ENCODE measurements around the gene CLDN16. TPM values are rescaled to one million over a fixed set of nuclear protein-coding genes. Genes with fewer than 3 reads are reported as not detected.

CLDN16 gene
- total and polyA plus RNA-seq, 4 donors: not detected

GRCh38 chr3:190424478-190425439, 36.8 kb downstream of the CLDN16 start:
- Histone ChIP-seq H3K9me3 (ENCODE audit: control insufficient read depth, low read length) (no peaks in the 10 kb centered on the region), H3K4me1 (ENCODE audit: control insufficient read depth in 1 of 2, insufficient read depth in 2 of 2, low read length in 2 of 2) (no peaks in the 10 kb centered on the region), H3K27me3 (ENCODE audit: control insufficient read depth in 1 of 2, insufficient read depth in 2 of 2, low read length in 1 of 2) (no peaks in the 10 kb centered on the region), H3K4me3 (ENCODE audit: low read length in 2 of 2) (no peak overlapping the region), H3K36me3 (ENCODE audit: control insufficient read depth in 1 of 2, insufficient read depth in 2 of 2, low read length in 1 of 2) (no peaks in the 10 kb centered on the region), H3K27ac (ENCODE audit: low read depth in 1 of 2, low read length in 2 of 2) (no peak overlapping the region)
- ATAC-seq (ENCODE audit: low FRiP score) (peak; percentile 84), DNase-seq (peak; percentile 59 to 77)
- intact Hi-C loops (cut with DNase I): loop anchor here (10.0 kb wide), 2 partner anchors 200 to 460 kb away; no protein-coding TSS in a partner anchor
- 27% methylated on average over 16 of the region's 16 CpGs for WGBS, 2 donors

- no peak for DNase-seq
- no peaks in the 10 kb centered on the region for H3K27me3 ChIP-seq (ENCODE audit: control insufficient read depth in 1 of 2, insufficient read depth in 2 of 2, low read length in 1 of 2)
- no peak overlapping the region for H3K27ac ChIP-seq (ENCODE audit: low read depth in 1 of 2, low read length in 2 of 2)
- no peaks in the 10 kb centered on the region for H3K36me3 ChIP-seq (ENCODE audit: control insufficient read depth in 1 of 2, insufficient read depth in 2 of 2, low read length in 1 of 2)
- no peaks in the 10 kb centered on the region for H3K4me1 ChIP-seq (ENCODE audit: control insufficient read depth in 1 of 2, insufficient read depth in 2 of 2, low read length in 2 of 2)
- H3K4me3 ChIP-seq (ENCODE audit: low read length in 2 of 2): no peak overlapping the region
- intact Hi-C loops (cut with DNase I): loop anchor here (10.0 kb wide), 2 partner anchors 201 to 461 kb away; no protein-coding TSS in a partner anchor
- ATAC-seq (ENCODE audit: low FRiP score): no peak
- no peaks in the 10 kb centered on the region for H3K9me3 ChIP-seq (ENCODE audit: control insufficient read depth, low read length)
- WGBS, 2 donors: 81 to 90% methylated on average over 1 of the region's 1 CpG
Observed at GRCh38 chr3:190425833-190426232, 37.9 kb downstream of the CLDN16 start.

- 85 to 86% methylated on average over 6 of the region's 6 CpGs for WGBS, 2 donors
- ATAC-seq (ENCODE audit: low FRiP score) (no peak), DNase-seq (no peak)
- no peaks in the 10 kb centered on the region for H3K9me3 ChIP-seq (ENCODE audit: control insufficient read depth, low read length)
- intact Hi-C loops (cut with DNase I): loop anchor here (10.0 kb wide), 2 partner anchors 202 to 462 kb away; no protein-coding TSS in a partner anchor
- H3K4me3 ChIP-seq (ENCODE audit: low read length in 2 of 2): no peak overlapping the region
- H3K27me3 ChIP-seq (ENCODE audit: control insufficient read depth in 1 of 2, insufficient read depth in 2 of 2, low read length in 1 of 2): no peaks in the 10 kb centered on the region
- H3K36me3 ChIP-seq (ENCODE audit: control insufficient read depth in 1 of 2, insufficient read depth in 2 of 2, low read length in 1 of 2): no peaks in the 10 kb centered on the region
- no peaks in the 10 kb centered on the region for H3K4me1 ChIP-seq (ENCODE audit: control insufficient read depth in 1 of 2, insufficient read depth in 2 of 2, low read length in 2 of 2)
- H3K27ac ChIP-seq (ENCODE audit: low read depth in 1 of 2, low read length in 2 of 2): no peak overlapping the region
Observed at GRCh38 chr3:190426806-190427507, 39.0 kb downstream of the CLDN16 start.

- H3K27me3 ChIP-seq (ENCODE audit: control insufficient read depth in 1 of 2, insufficient read depth in 2 of 2, low read length in 1 of 2): no peaks in the 10 kb centered on the region
- H3K4me3 ChIP-seq (ENCODE audit: low read length in 2 of 2): no peak overlapping the region
- peaks cover 2% of the 10 kb centered on the region for H3K9me3 ChIP-seq (ENCODE audit: control insufficient read depth, low read length)
- DNase-seq: no peak
- H3K36me3 ChIP-seq (ENCODE audit: control insufficient read depth in 1 of 2, insufficient read depth in 2 of 2, low read length in 1 of 2): no peaks in the 10 kb centered on the region
- intact Hi-C loops (cut with DNase I): loop anchor here (10.0 kb wide), 2 partner anchors 205 to 465 kb away; no protein-coding TSS in a partner anchor
- 89 to 94% methylated on average over 2 of the region's 2 CpGs for WGBS, 2 donors
- ATAC-seq (ENCODE audit: low FRiP score): no peak
- no peaks in the 10 kb centered on the region for H3K4me1 ChIP-seq (ENCODE audit: control insufficient read depth in 1 of 2, insufficient read depth in 2 of 2, low read length in 2 of 2)
- H3K27ac ChIP-seq (ENCODE audit: low read depth in 1 of 2, low read length in 2 of 2): no peak overlapping the region
Observed at GRCh38 chr3:190429681-190430080, 41.7 kb downstream of the CLDN16 start.

GRCh38 chr3:190430906-190431305, 42.9 kb downstream of the CLDN16 start:
- intact Hi-C loops (cut with DNase I): no loop called here
- no peak for ATAC-seq (ENCODE audit: low FRiP score)
- H3K27ac ChIP-seq (ENCODE audit: low read depth in 1 of 2, low read length in 2 of 2): no peak overlapping the region
- no peak overlapping the region for H3K4me3 ChIP-seq (ENCODE audit: low read length in 2 of 2)
- peaks cover 2% of the 10 kb centered on the region for H3K9me3 ChIP-seq (ENCODE audit: control insufficient read depth, low read length)
- WGBS, 2 donors: 70 to 83% methylated on average over 2 of the region's 2 CpGs
- H3K4me1 ChIP-seq (ENCODE audit: control insufficient read depth in 1 of 2, insufficient read depth in 2 of 2, low read length in 2 of 2): no peaks in the 10 kb centered on the region
- no peaks in the 10 kb centered on the region for H3K36me3 ChIP-seq (ENCODE audit: control insufficient read depth in 1 of 2, insufficient read depth in 2 of 2, low read length in 1 of 2)
- no peak for DNase-seq
- no peaks in the 10 kb centered on the region for H3K27me3 ChIP-seq (ENCODE audit: control insufficient read depth in 1 of 2, insufficient read depth in 2 of 2, low read length in 1 of 2)

GRCh38 chr3:190432216-190432615, 44.3 kb downstream of the CLDN16 start:
- Histone ChIP-seq H3K4me3 (ENCODE audit: low read length in 2 of 2) (no peak overlapping the region), H3K36me3 (ENCODE audit: control insufficient read depth in 1 of 2, insufficient read depth in 2 of 2, low read length in 1 of 2) (no peaks in the 10 kb centered on the region), H3K9me3 (ENCODE audit: control insufficient read depth, low read length) (peaks cover 2% of the 10 kb centered on the region), H3K27me3 (ENCODE audit: control insufficient read depth in 1 of 2, insufficient read depth in 2 of 2, low read length in 1 of 2) (no peaks in the 10 kb centered on the region), H3K27ac (ENCODE audit: low read depth in 1 of 2, low read length in 2 of 2) (no peak overlapping the region), H3K4me1 (ENCODE audit: control insufficient read depth in 1 of 2, insufficient read depth in 2 of 2, low read length in 2 of 2) (no peaks in the 10 kb centered on the region)
- DNase-seq (no peak), ATAC-seq (ENCODE audit: low FRiP score) (no peak)
- intact Hi-C loops (cut with DNase I): no loop called here

- Histone ChIP-seq H3K36me3 (ENCODE audit: control insufficient read depth in 1 of 2, insufficient read depth in 2 of 2, low read length in 1 of 2) (no peaks in the 10 kb centered on the region), H3K4me1 (ENCODE audit: control insufficient read depth in 1 of 2, insufficient read depth in 2 of 2, low read length in 2 of 2) (no peaks in the 10 kb centered on the region), H3K27me3 (ENCODE audit: control insufficient read depth in 1 of 2, insufficient read depth in 2 of 2, low read length in 1 of 2) (no peaks in the 10 kb centered on the region), H3K4me3 (ENCODE audit: low read length in 2 of 2) (no peak overlapping the region), H3K27ac (ENCODE audit: low read depth in 1 of 2, low read length in 2 of 2) (no peak overlapping the region), H3K9me3 (ENCODE audit: control insufficient read depth, low read length) (peaks cover 2% of the 10 kb centered on the region)
- ATAC-seq (ENCODE audit: low FRiP score): no peak
- 78 to 79% methylated on average over 4 of the region's 4 CpGs for WGBS, 2 donors
- intact Hi-C loops (cut with DNase I): no loop called here
- DNase-seq: no peak
Observed at GRCh38 chr3:190433626-190434025, 45.7 kb downstream of the CLDN16 start.

GRCh38 chr3:190435618-190436017, 47.7 kb downstream of the CLDN16 start:
- no peak for ATAC-seq (ENCODE audit: low FRiP score)
- no peak overlapping the region for H3K27ac ChIP-seq (ENCODE audit: low read depth in 1 of 2, low read length in 2 of 2)

More at GRCh38 chr3:190435618-190436017, 47.7 kb downstream of the CLDN16 start:
- 44 to 55% methylated on average over 3 of the region's 3 CpGs for WGBS, 2 donors
- Histone ChIP-seq H3K9me3 (ENCODE audit: control insufficient read depth, low read length) (peaks cover 2% of the 10 kb centered on the region), H3K4me3 (ENCODE audit: low read length in 2 of 2) (no peak overlapping the region), H3K36me3 (ENCODE audit: control insufficient read depth in 1 of 2, insufficient read depth in 2 of 2, low read length in 1 of 2) (no peaks in the 10 kb centered on the region), H3K27me3 (ENCODE audit: control insufficient read depth in 1 of 2, insufficient read depth in 2 of 2, low read length in 1 of 2) (no peaks in the 10 kb centered on the region), H3K4me1 (ENCODE audit: control insufficient read depth in 1 of 2, insufficient read depth in 2 of 2, low read length in 2 of 2) (no peaks in the 10 kb centered on the region)
- DNase-seq: no peak
- intact Hi-C loops (cut with DNase I): no loop called here

Measured in aorta (tissue), 5 donors.